GM12874 (cell line): ENCODE data around the gene DCAF8.

Source experiments
- CTCF ChIP-seq: IDR thresholded peaks from 2 replicates; pipeline ENCODE4 v1.5.1; 2011; ENCODE audit warnings: low read depth, mild to moderate bottlenecking, control low read depth, low read length, moderate library complexity; ENCODE audit not compliant: insufficient read depth

The DCAF8 gene

DNA sequence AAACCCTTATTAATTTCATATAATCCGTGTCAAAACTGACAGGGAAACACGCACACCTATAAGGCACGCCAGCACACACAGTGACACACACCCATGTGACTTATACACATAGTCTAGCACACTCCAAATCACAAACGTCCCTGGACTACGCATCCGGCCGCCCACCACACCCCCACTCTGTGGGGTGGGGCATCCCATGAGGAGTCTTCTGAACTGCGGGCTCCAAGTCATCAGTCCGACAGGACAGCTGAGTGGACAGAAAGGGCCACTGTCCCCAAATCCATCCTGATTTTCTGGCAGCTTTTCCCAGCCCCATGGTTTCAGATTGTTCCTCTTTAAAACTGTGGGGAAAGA, 56.3 kb downstream of the DCAF8 start:
- no peak for TF ChIP-seq CTCF

GRCh38 chr1:160205242-160206035, 56.9 kb downstream of the DCAF8 start, which contains the start of gene PEA15:
Gene PEA15, plus strand, starts transcription at chr1:160205384. Its CDS starts 6,161 bp downstream, at chr1:160211545.
- no peak for TF ChIP-seq CTCF

DNA sequence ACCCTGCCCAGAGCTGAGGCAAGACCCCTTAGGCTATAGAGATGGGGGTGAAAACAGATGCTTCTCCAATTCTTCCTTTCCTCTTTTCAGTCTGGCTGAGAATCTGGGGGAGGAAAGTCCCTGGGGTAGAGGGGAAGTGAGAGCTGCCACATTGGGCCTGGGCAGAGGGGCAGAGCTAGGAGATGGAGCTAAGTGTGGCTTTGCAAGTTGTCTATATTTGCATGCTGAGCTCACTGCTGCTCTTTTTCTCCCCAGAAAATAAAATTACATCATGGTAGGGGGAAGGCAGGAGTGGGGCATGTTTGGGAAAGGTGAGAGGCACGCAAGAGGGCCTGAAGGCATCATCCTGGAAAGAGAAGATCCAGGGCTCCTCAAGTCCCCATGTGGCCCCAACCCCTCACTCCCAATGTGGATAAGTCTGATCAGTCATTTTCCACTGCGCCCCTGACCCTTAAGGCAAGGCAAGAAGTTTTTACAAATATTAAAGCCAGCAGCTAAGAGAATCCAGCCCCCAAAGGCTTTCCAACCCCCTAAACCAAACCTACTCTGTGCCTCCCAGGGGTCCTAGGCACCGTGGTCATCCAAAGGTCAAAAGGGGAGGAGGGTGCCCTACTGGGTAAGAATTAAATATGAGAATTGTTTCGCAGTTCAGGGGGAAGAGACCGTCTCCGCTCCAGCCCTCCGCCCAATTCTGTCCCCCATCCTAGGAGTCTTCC, 57.7 kb downstream of the DCAF8 start:
- TF ChIP-seq CTCF = no peak

DNA sequence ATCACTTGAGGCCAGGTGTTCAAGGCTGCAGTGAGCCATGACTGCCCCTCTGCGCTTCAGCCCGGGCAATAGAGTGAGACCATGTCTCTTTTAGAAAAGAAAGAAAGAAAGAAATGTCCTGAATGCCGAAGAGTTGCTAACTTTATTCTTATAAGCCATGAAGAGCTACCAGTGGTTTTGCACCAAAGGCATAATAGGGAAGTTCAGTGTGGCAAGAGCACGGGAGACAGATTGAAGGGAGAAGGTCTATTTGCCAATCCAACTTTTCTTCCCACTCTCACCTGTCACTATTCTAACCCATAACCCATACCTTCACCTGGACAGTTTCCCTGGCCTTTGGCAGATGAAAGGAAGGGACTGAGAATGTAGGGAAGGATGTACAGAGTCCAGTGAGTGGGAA, 61.6 kb downstream of the DCAF8 start:
- TF ChIP-seq CTCF = no peak

- no peak for TF ChIP-seq CTCF
These were observed 65.1 kb downstream of the DCAF8 start for GRCh38 chr1:160197231-160197630.

GRCh38 chr1:160196143-160196542, 66.2 kb downstream of the DCAF8 start:
- no peak for TF ChIP-seq CTCF

DNA sequence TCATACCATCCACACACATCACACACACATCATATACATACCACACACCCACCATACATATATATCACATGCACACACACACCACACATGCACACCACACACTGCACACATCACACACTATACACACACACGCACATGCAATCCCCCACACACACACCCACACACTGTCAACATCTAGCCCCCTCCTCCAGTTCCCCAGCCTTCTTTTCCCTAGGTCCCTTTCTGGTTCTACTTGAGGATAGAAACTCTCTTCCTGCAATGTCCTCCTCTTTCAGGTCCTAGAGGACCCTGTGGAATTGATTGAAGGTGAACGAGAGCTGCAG, 67.7 kb downstream of the DCAF8 start:
- TF ChIP-seq CTCF = no peak
